Activated T-helper 1 cell treated with anti-CD3 and anti-CD28 coated beads, Interleukin-12 subunit alpha, Interleukin-12 subunit beta, Interleukin-2, Interleukin-4 antibody, amounts not matched to agents 30 ng/mL and 10 ng/mL and 1 ng/mL, durations not matched to agents 14 hours and 24 hours and 36 hours (primary cell): ENCODE results near the gene DHX34. TPM values are rescaled to one million over a fixed set of nuclear protein-coding genes. Genes with fewer than 3 reads are reported as not detected.

Experiments used
- DNase-seq: peaks from one replicate; pipeline ENCODE4 v3.0.0; 2021; ENCODE audit warnings: low spot score
- H3K27ac Mint-ChIP-seq: one replicate; pipeline ENCODE4 v1.8.0; 2021; ENCODE audit warnings: mild to moderate bottlenecking, mixed read lengths
- H3K27me3 Mint-ChIP-seq: one replicate; pipeline ENCODE4 v1.8.0; 2022; ENCODE audit warnings: mild to moderate bottlenecking, moderate library complexity, mixed read lengths; ENCODE audit not compliant: insufficient read depth
- H3K36me3 Mint-ChIP-seq: one replicate; pipeline ENCODE4 v1.8.0; 2021; ENCODE audit warnings: low read depth, mixed read lengths
- H3K4me1 Mint-ChIP-seq: one replicate; pipeline ENCODE4 v1.8.0; 2021; ENCODE audit warnings: low read depth, mixed read lengths
- H3K4me3 Mint-ChIP-seq: one replicate; pipeline ENCODE4 v1.8.0; 2021; ENCODE audit warnings: mild to moderate bottlenecking, moderate library complexity, mixed read lengths
- H3K9me3 Mint-ChIP-seq: one replicate; pipeline ENCODE4 v1.8.0; 2021; ENCODE audit warnings: mixed read lengths
- intact Hi-C: fragments of 100-400 bp; cut with micrococcal nuclease; formaldehyde crosslinking; loops from one replicate; pipeline ENCODE4 v1.15.1; 2024
- total RNA-seq: library from RNA; stranded (reverse); gene quantifications from 2 replicates; pipeline ENCODE4 v1.2.3, GENCODE V29; 2022

The DHX34 gene
- total RNA-seq, 1 donor from 2014 or later: 31.1 TPM

GRCh38 chr19:47389150-47389556 is 40.0 kb downstream of the DHX34 start:
- Mint-ChIP-seq H3K9me3 (no peaks in the 10 kb centered on the region), H3K27me3 (peaks cover 7% of the 10 kb centered on the region), H3K36me3 (no peaks in the 10 kb centered on the region), H3K4me3 (no peak overlapping the region), H3K27ac (no peak overlapping the region), H3K4me1 (no peaks in the 10 kb centered on the region)
- intact Hi-C loops: no loop called here
- no peak for DNase-seq

GRCh38 chr19:47390533-47391488 is 41.7 kb downstream of the DHX34 start:
- Mint-ChIP-seq H3K27ac (no peak overlapping the region), H3K9me3 (no peaks in the 10 kb centered on the region), H3K27me3 (peaks cover 7% of the 10 kb centered on the region), H3K4me3 (no peak overlapping the region), H3K4me1 (no peaks in the 10 kb centered on the region), H3K36me3 (no peaks in the 10 kb centered on the region)
- intact Hi-C loops: loop anchor here (1.0 kb wide), 3 partner anchors 8 to 107 kb away; no protein-coding TSS in a partner anchor
- DNase-seq: no peak

GRCh38 chr19:47391510-47392223 is 42.6 kb downstream of the DHX34 start:
- intact Hi-C loops: loop anchor here (1.0 kb wide), 3 partner anchors 8 to 107 kb away; no protein-coding TSS in a partner anchor

GRCh38 chr19:47398707-47399597 is 49.8 kb downstream of the DHX34 start:
- no peaks in the 10 kb centered on the region for H3K9me3 Mint-ChIP-seq
- intact Hi-C loops: no loop called here
- no peak for DNase-seq
- H3K4me1 Mint-ChIP-seq: no peaks in the 10 kb centered on the region
- H3K36me3 Mint-ChIP-seq: no peaks in the 10 kb centered on the region
- H3K4me3 Mint-ChIP-seq: no peak overlapping the region
- H3K27me3 Mint-ChIP-seq: peaks cover 13% of the 10 kb centered on the region
- no peak overlapping the region for H3K27ac Mint-ChIP-seq

More at GRCh38 chr19:47391510-47392223, 42.6 kb downstream of the DHX34 start:
- Mint-ChIP-seq H3K4me3 (no peak overlapping the region), H3K36me3 (no peaks in the 10 kb centered on the region), H3K27me3 (peaks cover 7% of the 10 kb centered on the region), H3K27ac (no peak overlapping the region), H3K4me1 (no peaks in the 10 kb centered on the region), H3K9me3 (no peaks in the 10 kb centered on the region)
- peak; percentile 61 for DNase-seq

GRCh38 chr19:47402504-47402903 is 53.4 kb downstream of the DHX34 start:
- H3K27me3 Mint-ChIP-seq: peaks cover 23% of the 10 kb centered on the region
- no peaks in the 10 kb centered on the region for H3K36me3 Mint-ChIP-seq
- no peaks in the 10 kb centered on the region for H3K9me3 Mint-ChIP-seq
- intact Hi-C loops: no loop called here
- no peak overlapping the region for H3K4me3 Mint-ChIP-seq
- no peak for DNase-seq
- no peak overlapping the region for H3K27ac Mint-ChIP-seq
- H3K4me1 Mint-ChIP-seq: no peaks in the 10 kb centered on the region

GRCh38 chr19:47404334-47405196 is 55.5 kb downstream of the DHX34 start:
- no peaks in the 10 kb centered on the region for H3K4me1 Mint-ChIP-seq
- H3K4me3 Mint-ChIP-seq: no peak overlapping the region
- H3K9me3 Mint-ChIP-seq: no peaks in the 10 kb centered on the region
- intact Hi-C loops: no loop called here
- DNase-seq: no peak
- H3K27me3 Mint-ChIP-seq: peaks cover 17% of the 10 kb centered on the region
- no peaks in the 10 kb centered on the region for H3K36me3 Mint-ChIP-seq
- H3K27ac Mint-ChIP-seq: no peak overlapping the region

- intact Hi-C loops: no loop called here
- Mint-ChIP-seq H3K9me3 (no peaks in the 10 kb centered on the region), H3K4me3 (no peak overlapping the region), H3K4me1 (no peaks in the 10 kb centered on the region), H3K27me3 (peaks cover 17% of the 10 kb centered on the region), H3K36me3 (no peaks in the 10 kb centered on the region), H3K27ac (no peak overlapping the region)
- no peak for DNase-seq
Observed at GRCh38 chr19:47405197-47405550, 56.1 kb downstream of the DHX34 start.

- Mint-ChIP-seq H3K27ac (no peak overlapping the region), H3K36me3 (no peaks in the 10 kb centered on the region), H3K27me3 (peaks cover 17% of the 10 kb centered on the region), H3K9me3 (no peaks in the 10 kb centered on the region), H3K4me3 (no peak overlapping the region), H3K4me1 (no peaks in the 10 kb centered on the region)
- DNase-seq: no peak
- intact Hi-C loops: no loop called here
Observed at GRCh38 chr19:47405854-47406417, 56.8 kb downstream of the DHX34 start.

GRCh38 chr19:47406711-47407416 is 57.7 kb downstream of the DHX34 start:
- no peak overlapping the region for H3K4me3 Mint-ChIP-seq
- DNase-seq: no peak
- no peak overlapping the region for H3K27ac Mint-ChIP-seq
- H3K4me1 Mint-ChIP-seq: no peaks in the 10 kb centered on the region
- no peaks in the 10 kb centered on the region for H3K9me3 Mint-ChIP-seq
- intact Hi-C loops: no loop called here
- no peaks in the 10 kb centered on the region for H3K36me3 Mint-ChIP-seq
- peaks cover 15% of the 10 kb centered on the region for H3K27me3 Mint-ChIP-seq

GRCh38 chr19:47407417-47407774 is 58.3 kb downstream of the DHX34 start:
- no peak for DNase-seq
- Mint-ChIP-seq H3K4me3 (no peak overlapping the region), H3K4me1 (no peaks in the 10 kb centered on the region), H3K9me3 (no peaks in the 10 kb centered on the region), H3K27ac (no peak overlapping the region), H3K27me3 (peaks cover 15% of the 10 kb centered on the region), H3K36me3 (no peaks in the 10 kb centered on the region)
- intact Hi-C loops: no loop called here

GRCh38 chr19:47408156-47408938 is 59.2 kb downstream of the DHX34 start:
- no peak for DNase-seq
- Mint-ChIP-seq H3K27me3 (peaks cover 18% of the 10 kb centered on the region), H3K4me3 (no peak overlapping the region), H3K4me1 (no peaks in the 10 kb centered on the region), H3K27ac (no peak overlapping the region), H3K36me3 (no peaks in the 10 kb centered on the region), H3K9me3 (no peaks in the 10 kb centered on the region)
- intact Hi-C loops: no loop called here
